Vagina (tissue), 2 donors: ENCODE data around the gene ZBTB7C.

Experiments
- POLR2A ChIP-seq, 2 donors: fragments of 450-650 bp; IDR thresholded peaks; one replicate each; pipeline ENCODE4 v1.6.1; 2017; ENCODE audit warnings: antibody characterized with exemption in 2 of 2, mild to moderate bottlenecking in 2 of 2, moderate library complexity in 2 of 2
- TF ChIP-seq, protein P1 (sequence below), 3 experiments: fragments of 450-650 bp in 2 of 3; fragments of 200-600 bp in 1 of 3; sonication (generic) in 1 of 3; IDR thresholded peaks; one replicate each; pipeline ENCODE4 v1.5.1; 2017 to 2019; ENCODE audit warnings: antibody characterized with exemption in 3 of 3, mild to moderate bottlenecking in 2 of 3, moderate library complexity in 2 of 3

GRCh38 chr18:48265328-48265727, 143.9 kb downstream of the ZBTB7C start:
- no peak for TF ChIP-seq POLR2A (IDR thresholded peaks at IDR 0.05)
- TF ChIP-seq, protein P1, sequence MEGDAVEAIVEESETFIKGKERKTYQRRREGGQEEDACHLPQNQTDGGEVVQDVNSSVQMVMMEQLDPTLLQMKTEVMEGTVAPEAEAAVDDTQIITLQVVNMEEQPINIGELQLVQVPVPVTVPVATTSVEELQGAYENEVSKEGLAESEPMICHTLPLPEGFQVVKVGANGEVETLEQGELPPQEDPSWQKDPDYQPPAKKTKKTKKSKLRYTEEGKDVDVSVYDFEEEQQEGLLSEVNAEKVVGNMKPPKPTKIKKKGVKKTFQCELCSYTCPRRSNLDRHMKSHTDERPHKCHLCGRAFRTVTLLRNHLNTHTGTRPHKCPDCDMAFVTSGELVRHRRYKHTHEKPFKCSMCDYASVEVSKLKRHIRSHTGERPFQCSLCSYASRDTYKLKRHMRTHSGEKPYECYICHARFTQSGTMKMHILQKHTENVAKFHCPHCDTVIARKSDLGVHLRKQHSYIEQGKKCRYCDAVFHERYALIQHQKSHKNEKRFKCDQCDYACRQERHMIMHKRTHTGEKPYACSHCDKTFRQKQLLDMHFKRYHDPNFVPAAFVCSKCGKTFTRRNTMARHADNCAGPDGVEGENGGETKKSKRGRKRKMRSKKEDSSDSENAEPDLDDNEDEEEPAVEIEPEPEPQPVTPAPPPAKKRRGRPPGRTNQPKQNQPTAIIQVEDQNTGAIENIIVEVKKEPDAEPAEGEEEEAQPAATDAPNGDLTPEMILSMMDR (IDR thresholded peaks at IDR 0.05) = no peak
